CD4-positive, alpha-beta T cell treated with Interleukin-4 for 1 hour (primary cell): ENCODE data around the gene CTNND2.

Source experiments
- DNase-seq, 2 donors: peaks; one replicate each; pipeline ENCODE4 v3.0.0-alpha.2; 2020 to 2022

The CTNND2 gene

DNA sequence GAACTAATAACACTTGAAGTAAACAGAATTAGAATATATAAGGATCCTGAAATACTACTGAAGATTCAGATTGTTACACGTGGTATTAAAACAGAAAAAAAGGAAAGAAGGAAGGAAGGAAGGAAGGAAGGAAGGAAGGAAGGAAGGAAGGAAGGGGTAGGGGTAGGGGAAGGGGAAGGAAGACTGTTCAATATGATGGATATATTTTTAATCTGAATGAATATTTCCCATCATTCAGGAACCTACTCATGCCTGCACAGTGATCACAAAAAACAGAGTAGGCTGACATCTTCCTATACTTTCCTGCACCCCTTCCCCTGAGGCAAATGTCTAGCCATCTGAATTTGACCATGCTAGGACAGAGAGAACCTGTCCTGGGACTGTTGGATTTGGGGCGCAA, 133.9 kb downstream of the CTNND2 start:
- DNase-seq, result no peak

- no peak for DNase-seq
Measured at GRCh38 chr5:11760934-11761603, 143.2 kb downstream of the CTNND2 start.

DNA sequence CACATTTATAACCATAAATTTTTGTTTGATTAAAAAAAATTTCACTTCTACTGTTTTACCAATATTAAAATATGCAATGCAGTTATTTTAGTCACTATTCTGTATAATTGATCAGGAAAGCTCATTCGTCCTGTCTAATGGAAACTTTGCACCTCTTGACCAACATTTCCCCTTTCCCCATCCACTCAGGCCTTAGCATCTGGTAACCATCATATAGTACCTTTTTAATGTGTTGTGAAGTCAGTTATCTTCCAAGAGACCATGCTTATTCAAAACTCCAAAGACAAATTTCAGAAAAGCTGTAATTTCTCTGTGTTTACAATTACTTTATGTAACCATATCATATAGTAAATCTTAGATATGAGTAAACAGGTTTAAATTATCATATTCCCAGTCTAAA, 145.9 kb downstream of the CTNND2 start:
- no peak for DNase-seq

DNA sequence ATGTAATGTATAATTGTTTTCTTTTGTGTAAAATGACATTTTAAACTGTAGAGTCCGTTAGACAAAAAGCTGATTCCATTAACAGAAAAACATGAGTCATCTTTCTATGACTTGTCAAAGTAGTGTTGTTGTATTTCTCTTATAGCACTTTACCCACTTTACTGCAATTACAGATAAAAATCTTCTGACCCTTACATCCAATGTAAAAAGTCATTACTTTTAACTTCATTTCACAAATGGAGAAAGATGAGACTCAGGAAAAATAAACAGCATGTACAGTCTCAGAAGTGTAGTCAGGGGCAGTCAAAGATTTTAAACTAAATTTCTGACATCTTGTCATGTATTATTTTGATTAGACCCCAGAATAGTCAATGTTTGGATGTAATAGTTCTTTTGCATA, 146.6 kb downstream of the CTNND2 start:
- no peak for DNase-seq

DNA sequence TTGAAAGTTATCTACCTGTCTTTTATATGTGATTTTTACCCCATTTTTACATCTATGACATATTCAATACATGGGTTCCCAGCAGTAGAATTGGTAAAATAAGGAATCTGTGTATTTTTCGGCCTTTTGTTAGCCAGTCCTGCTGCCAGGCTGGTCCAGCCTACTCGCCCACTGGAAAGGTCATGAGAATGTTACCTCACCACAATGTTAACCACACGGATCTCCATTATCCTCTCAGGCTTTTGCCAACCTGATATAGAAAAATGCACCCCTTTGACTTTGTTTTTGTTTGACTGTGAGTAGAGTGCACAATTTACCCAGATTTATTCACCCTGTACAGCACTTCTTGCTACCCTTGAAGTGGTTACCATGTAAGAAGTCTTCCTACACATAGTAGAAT, 167.2 kb downstream of the CTNND2 start:
- DNase-seq, result no peak

- DNase-seq, result no peak
Measured at GRCh38 chr5:11734369-11734768, 169.9 kb downstream of the CTNND2 start.

GRCh38 chr5:11733840-11734192, 170.4 kb downstream of the CTNND2 start:
- DNase-seq, result no peak

DNA sequence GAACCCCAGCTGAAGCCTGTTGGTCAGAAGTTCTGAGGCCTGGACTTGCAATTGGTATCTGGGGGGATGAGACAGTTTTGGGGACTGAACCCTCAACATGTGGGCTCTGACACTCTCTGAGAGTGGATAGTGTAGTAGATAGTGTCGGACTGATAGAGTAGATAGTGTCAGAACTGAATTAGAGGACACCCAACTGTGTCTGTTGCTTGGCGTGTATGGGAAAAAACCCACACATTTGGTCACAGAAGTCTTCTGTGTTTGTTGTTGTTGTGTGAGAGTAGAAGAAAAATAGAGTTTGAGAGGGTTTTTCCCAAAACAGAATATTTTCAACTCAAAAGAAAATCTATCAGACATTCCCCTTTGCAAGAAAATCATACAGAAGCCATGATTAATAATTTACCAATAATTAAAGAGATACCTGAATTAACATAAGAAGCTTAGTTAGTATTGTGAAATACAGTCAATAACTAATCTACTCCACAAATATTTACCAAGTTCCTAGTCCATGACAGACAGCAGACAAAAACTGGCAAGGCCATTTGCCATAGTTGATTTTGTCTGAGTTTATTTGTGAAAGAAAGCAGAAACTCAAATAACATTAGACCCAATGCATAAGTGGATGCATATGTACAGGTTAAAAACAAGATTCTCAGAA, 170.9 kb downstream of the CTNND2 start:
- no peak for DNase-seq

GRCh38 chr5:11724940-11725339, 179.3 kb downstream of the CTNND2 start:
- DNase-seq, result no peak

DNA sequence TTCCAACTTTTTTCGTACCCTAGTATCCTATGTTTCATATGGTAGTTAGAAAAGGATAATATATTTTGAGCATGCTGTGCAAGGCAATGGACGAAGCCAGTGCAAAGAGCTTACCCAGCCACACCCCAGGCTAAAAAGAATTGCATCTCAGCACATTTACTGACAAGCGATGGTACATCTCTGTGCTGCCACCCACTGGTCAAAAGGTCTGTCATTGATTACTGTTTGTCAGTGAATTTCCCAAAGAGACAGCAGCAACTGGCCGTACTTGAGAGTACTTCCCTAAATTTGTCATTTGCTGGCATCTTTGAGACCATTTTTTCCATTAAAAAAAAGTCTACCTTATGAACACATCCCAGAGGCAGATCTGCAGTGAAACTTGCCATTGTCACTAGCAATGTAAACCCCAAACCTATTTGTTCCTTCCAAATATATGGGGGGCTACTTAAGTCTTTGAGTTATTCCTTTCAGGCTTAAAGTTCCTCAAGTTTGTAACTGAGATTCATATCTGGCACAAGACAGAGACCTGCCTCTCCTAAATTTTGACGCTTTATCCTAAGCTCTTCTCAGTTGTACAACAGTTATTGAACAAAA, 184.3 kb downstream of the CTNND2 start:
- peak in 1 of 2 donors; percentile 0 for DNase-seq

DNA sequence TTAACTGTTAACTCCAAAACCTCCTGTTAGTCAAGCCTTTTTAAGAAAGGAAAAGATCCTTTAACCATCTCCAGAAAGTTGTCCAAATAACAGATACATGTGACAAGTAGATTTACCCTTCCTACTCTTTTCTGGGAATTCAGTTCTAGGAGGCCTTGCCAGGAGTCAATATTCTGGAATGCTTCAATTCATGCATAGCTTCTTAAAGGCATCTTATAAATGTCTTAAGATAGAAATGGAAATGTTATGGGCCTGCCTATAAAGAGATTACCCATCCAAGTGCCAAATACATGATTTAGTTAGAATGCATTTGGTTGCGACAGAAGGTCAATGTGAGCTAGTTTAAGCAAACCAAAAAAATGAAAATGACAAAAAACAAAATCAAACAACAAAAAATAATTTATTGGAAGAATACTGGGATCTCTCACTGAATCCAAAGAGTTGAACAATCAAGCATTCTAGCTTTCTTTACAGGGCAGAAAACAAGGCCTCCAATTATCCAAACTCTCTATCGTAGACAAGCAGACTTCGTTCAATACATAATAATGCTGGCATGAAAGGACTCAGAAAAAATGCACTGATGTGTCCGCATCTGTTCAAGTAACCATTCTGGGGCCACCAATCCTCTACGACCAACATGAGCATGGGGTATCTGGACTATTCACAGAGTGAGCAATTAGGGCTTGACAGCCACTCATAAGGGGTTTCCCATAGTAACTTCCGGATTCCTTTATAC, 188.6 kb downstream of the CTNND2 start:
- DNase-seq, result no peak

DNA sequence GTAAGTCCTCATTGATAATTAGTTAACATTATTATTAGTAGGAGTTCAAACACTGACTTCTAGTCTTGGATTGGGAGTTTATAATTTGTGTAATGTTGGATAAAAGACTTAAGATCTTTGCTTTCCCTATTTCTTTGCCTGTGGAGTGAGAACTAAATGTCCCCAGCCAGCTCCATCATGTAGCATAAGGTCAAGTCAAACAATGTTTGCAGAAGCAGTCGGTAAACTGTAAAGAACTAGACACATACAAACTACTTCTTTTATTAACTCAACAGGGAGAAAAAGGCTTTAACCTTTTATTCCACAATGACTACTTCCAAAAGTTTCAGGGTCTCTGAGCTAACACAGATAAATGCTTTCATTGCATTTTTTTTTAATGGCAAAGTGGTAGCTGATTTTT, 192.3 kb downstream of the CTNND2 start:
- no peak for DNase-seq

DNA sequence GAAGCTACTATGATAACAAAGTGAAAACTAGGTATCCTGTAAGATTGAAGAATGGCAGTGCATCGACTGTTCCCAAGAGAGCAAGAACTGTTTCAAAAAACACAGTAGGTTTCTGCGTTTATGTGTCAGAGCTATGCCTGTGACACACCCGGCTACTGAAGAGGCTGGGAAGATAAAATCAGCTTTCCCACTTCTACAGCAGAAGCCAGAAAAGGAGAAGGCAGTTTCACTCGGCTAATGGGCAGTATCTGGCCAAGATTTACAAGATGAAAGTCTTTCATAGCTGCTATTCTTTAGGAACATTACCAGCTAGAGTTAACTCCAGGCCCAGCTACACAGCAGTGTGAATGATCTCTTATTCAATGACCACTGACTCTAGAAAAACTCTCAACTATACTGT, 195.2 kb downstream of the CTNND2 start:
- DNase-seq, result no peak

DNA sequence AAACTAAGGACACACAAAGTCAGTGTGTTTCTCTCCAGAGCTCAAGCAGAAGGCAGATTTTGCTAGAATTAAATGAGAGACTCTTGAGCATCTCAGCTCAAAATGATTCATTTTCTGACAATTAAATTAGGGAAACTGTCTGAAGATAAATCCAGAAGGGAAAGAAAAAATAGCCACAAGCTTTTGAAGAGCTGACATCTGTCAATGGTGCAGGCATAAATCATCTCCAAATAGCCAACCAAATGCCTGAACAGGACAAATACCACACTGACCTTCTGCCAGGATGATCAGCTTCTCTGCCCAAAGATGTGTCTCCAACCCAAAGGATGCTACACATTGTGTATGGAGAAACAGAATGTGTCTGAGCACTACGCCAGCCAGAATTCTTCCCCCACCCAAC, 199.3 kb downstream of the CTNND2 start:
- DNase-seq, result no peak

GRCh38 chr5:11700391-11700790, 203.9 kb downstream of the CTNND2 start:
- no peak for DNase-seq

GRCh38 chr5:11692636-11693035, 211.6 kb downstream of the CTNND2 start:
- no peak for DNase-seq

DNA sequence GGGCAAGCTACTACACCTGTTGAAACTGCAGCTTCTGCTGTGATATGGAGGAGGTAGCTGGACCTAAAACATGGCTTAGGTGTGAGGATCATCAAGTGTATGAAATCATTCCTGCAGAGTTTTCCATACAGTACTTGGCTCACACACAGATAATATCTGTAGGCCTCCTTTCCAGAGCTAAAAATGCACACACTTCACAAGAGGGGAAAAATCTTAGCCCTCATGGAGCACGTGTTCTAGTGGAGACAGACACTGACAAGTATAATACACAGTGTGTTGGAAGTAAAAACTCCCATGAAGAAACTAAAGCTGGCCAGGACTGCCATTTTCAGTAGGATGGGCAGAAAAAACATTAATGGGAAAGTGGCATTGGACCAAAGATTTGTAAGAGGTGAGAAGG, 216.7 kb downstream of the CTNND2 start:
- DNase-seq, result no peak

- no peak for DNase-seq
Measured at GRCh38 chr5:11684607-11685006, 219.6 kb downstream of the CTNND2 start.

DNA sequence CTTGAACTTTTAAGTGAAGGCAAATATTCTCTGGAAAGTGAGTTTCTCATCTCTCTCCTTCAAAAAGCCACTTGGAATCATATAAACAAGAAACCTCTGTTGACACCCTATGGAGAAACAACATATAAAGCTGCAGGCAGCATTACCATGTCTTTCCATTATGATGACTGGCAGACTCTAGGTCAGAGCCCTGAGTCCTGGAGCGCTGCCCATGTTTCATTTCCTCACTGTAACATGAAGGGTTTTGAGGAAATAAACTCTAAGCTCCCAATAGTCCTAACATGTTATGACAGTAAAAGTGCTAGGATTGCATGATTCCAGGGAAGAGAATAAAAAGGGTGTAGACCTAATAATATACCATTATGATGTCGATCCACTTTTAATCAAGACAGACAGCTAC, 220.6 kb downstream of the CTNND2 start:
- DNase-seq, result no peak

GRCh38 chr5:11681796-11682195, 222.4 kb downstream of the CTNND2 start:
- no peak for DNase-seq

DNA sequence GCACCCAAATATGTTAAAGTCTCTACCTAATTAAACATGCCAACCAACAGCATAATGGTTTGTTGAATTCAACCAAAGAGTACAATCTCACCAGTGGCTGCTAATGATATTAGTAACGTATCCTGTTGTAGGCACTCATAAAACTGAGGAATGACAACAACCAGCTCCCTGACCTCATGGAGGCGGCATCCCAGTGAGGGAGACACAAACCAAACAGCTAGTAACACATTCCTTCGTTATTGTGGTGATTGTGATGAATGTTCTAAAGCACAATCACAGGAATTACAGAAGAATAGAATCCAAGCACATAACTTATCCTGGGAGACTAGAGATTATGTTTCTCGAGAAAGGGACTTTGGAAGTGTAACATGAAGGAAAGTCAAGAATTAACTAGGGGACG, 224.6 kb downstream of the CTNND2 start:
- DNase-seq, result no peak

DNA sequence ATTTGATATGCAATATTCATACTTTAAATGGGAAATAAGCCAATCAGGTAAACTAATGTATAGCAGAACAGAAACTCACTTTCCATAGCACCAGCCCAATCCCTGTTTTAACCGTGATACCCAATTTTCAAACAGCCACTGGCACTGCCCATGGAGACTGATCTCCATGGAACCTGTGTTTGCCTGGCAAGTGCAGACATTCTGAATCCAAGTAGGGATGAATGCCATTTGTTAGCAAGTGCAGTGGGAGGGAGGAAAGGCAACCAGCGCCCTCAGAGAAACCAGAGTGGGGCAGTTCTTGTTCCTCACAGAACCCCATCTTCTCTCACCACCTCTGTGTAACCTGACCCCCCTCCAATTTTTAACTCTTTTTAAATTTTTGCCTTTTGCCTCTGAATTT, 229.1 kb downstream of the CTNND2 start:
- DNase-seq, result no peak

DNA sequence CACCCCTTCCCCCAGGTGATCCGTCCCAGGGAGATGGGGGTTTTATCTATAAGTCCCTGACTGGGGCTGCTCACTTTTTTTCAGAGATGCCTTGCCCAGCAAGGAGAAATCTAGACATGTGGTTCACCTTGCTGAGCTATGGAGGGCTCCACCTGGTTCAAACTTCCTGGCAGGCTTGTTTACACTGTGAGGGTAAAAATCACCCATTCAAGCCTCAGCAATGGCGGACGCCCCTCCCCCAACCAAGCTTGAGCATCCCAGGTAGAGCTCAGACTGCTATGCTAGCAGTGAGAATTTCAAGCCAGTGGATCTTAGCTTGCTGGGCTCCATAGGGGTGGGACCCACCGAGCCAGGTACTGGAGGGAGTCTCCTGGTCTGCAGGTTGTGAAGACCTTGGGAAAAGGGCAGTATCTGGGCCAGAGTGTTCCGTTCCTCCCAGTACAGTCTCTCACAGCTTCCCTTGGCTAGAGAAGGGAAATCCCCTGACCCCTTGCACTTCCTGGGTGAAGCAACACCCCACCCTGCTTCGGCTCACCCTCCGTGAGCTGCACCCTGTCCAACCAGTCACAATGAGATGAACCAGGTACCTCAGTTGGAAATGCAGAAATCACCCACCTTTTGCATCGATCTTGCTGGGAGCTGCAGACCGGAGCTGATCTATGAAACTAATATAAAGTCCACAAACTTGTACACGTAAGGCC, 231.7 kb downstream of the CTNND2 start:
- no peak for DNase-seq
